OCI-LY1 (cell line): ENCODE measurements around the gene RPRML.

Source experiments
- H2AFZ ChIP-seq: fragments of 200-600 bp; sonication (generic), shearing (Covaris generic); 2 replicates; pipeline ENCODE4 v1.6.0; 2014; ENCODE audit warnings: antibody characterized with exemption, mild to moderate bottlenecking, low read length
- H3F3A ChIP-seq: fragments of 200-600 bp; sonication (generic), shearing (Covaris generic); 2 replicates; pipeline ENCODE4 v1.6.0; 2014; ENCODE audit warnings: mild to moderate bottlenecking, antibody characterized with exemption, low read length, moderate library complexity; ENCODE audit not compliant: insufficient read depth
- H3K27ac ChIP-seq: fragments of 200-600 bp; sonication (generic); 2 replicates; pipeline ENCODE4 v1.5.1; 2014; ENCODE audit warnings: low read length, mixed run types, mild to moderate bottlenecking, low read depth; ENCODE audit not compliant: poor library complexity, severe bottlenecking
- H3K27me3 ChIP-seq: fragments of 200-600 bp; sonication (generic); 2 replicates; pipeline ENCODE4 v1.6.0; 2014; ENCODE audit warnings: antibody characterized with exemption, mild to moderate bottlenecking, low read length, moderate library complexity; ENCODE audit not compliant: insufficient read depth
- H3K36me3 ChIP-seq: fragments of 200-600 bp; sonication (generic); 2 replicates; pipeline ENCODE4 v1.6.1; 2014; ENCODE audit warnings: mild to moderate bottlenecking, antibody characterized with exemption, low read length, moderate library complexity, mixed read lengths; ENCODE audit not compliant: insufficient read depth
- H3K4me1 ChIP-seq: fragments of 200-600 bp; sonication (generic); 2 replicates; pipeline ENCODE4 v1.5.1; 2014; ENCODE audit warnings: mild to moderate bottlenecking, low read length, moderate library complexity; ENCODE audit not compliant: insufficient read depth, severe bottlenecking
- H3K4me2 ChIP-seq: fragments of 200-600 bp; sonication (generic), shearing (Covaris generic); 2 replicates; pipeline ENCODE4 v1.6.1; 2014; ENCODE audit warnings: low read length
- H3K4me3 ChIP-seq: fragments of 200-600 bp; sonication (generic); 2 replicates; pipeline ENCODE4 v1.5.1; 2014; ENCODE audit warnings: low read length, low read depth, mild to moderate bottlenecking, mixed read lengths; ENCODE audit not compliant: poor library complexity, severe bottlenecking
- H3K79me2 ChIP-seq: fragments of 200-600 bp; shearing (Covaris generic); 2 replicates; pipeline ENCODE4 v1.6.1; 2016; ENCODE audit warnings: mixed run types, low read length, mixed read lengths; ENCODE audit not compliant: insufficient read depth
- H3K9ac ChIP-seq: fragments of 200-600 bp; sonication (generic), shearing (Covaris generic); 2 replicates; pipeline ENCODE4 v1.6.1; 2014; ENCODE audit warnings: mild to moderate bottlenecking, low read length, mixed read lengths
- H3K9me2 ChIP-seq: fragments of 200-600 bp; sonication (generic), shearing (Covaris generic); 2 replicates; pipeline ENCODE4 v1.6.1; 2014; ENCODE audit warnings: low read depth, mild to moderate bottlenecking, low read length, mixed read lengths
- H3K9me3 ChIP-seq: fragments of 200-600 bp; shearing (Covaris generic); 2 replicates; pipeline ENCODE4 v1.6.1; 2014; ENCODE audit warnings: low read length, mixed read lengths
- H4K20me1 ChIP-seq: fragments of 200-600 bp; sonication (generic), shearing (Covaris generic); 2 replicates; pipeline ENCODE4 v1.6.0; 2016; ENCODE audit warnings: mild to moderate bottlenecking, low read length; ENCODE audit not compliant: insufficient read depth
- CTCF ChIP-seq: fragments of 200-600 bp; sonication (generic), shearing (Covaris generic); IDR thresholded peaks from 2 replicates; pipeline ENCODE4 v1.5.1; 2017; ENCODE audit warnings: mild to moderate bottlenecking, antibody characterized with exemption, low read length, moderate library complexity, mixed read lengths
- EZH2 ChIP-seq: fragments of 200-600 bp; sonication (generic), shearing (Covaris generic); IDR thresholded peaks from 2 replicates; pipeline ENCODE4 v1.8.0; 2017; ENCODE audit warnings: borderline replicate concordance, mixed run types, mild to moderate bottlenecking, antibody characterized with exemption, low read length, moderate library complexity, mixed read lengths

Gene RPRML

DNA sequence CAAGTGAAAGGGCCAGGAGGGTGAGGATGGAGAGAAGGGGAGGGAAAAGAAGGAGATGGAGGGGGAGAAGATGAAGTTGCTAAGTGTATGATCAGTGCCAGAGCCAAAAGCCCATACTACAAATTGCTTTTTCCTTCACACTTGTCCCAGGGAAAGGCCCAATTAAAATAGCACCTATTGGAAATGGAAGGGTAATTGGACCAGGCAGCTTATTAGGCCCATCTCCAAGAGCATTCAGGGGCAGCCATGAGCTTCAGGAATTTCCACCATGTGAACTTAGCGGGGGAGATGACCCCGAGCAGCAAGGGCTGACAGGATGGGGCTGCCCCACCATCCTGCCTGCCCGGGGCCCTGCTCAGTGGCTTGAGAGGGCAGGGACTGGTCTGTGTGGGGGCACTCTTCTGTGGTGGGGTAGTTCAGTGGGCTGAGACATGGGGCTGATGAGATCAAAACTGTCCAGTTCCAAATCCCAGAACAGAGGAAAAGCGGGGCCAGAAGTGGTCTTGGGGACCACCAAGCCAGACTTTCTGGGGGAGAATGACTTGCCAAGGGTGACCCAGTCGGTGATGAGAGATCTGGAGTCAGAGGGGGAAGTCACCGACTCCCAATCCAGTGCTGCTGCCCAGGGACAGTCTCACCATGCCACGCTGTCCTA, 28.6 kb downstream of the RPRML start:
- H3F3A ChIP-seq = no peaks in the 10 kb centered on the region
- H3K9me3 ChIP-seq = no peaks in the 10 kb centered on the region
- no peaks in the 10 kb centered on the region for H4K20me1 ChIP-seq
- H3K27me3 ChIP-seq = no peaks in the 10 kb centered on the region
- no peak overlapping the region for H3K4me2 ChIP-seq
- TF ChIP-seq EZH2 (no peak), CTCF (no peak)
- H3K36me3 ChIP-seq = no peaks in the 10 kb centered on the region
- no peak overlapping the region for H3K9ac ChIP-seq
- H3K79me2 ChIP-seq = no peaks in the 10 kb centered on the region
- H3K4me3 ChIP-seq = no peak overlapping the region
- no peak overlapping the region for H2AFZ ChIP-seq
- H3K4me1 ChIP-seq = no peaks in the 10 kb centered on the region
- no peak overlapping the region for H3K27ac ChIP-seq
- no peaks in the 10 kb centered on the region for H3K9me2 ChIP-seq

DNA sequence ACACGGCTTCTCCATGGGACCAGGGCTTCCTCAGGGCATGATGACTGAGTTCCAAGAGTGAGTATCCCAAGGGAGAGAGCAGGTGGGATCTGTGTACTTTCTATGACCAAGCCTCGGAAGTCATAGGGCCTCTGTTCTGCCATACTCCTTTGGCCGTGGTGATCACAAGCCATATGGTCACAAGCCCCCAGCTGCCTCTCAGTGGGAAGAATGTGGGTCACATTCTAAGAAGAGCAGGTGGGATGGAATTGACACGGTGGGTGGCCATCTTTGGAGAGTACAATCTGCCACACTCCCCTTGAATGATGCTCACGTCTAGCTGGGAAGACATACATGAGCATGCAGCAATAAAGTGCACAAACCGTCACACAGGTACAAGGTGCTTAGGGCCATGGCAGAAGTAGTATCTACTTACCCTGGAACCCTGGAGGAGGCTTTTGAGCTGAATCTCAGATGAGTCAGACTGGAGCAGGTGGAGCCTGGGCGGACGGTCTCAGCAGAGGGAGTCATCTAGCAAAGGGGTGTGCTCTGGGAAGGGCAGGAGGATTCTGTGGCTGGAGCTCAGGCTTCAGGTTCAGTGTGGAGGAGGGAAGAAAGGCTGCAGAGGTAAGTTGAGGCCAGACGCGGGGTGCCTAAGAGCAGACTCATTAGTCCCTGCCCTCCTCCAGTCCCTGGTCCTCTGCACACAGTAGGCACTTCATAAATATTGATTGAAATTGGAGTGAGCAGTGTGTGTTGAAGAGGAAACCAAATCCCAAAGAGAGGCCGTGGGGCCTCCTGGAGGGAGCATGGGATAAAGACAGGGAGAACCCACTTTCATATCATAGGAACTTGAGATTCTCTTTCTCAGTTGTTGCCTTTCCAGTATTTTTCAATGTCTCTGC, 29.5 kb downstream of the RPRML start:
- H3K4me2 ChIP-seq = no peak overlapping the region
- no peak overlapping the region for H2AFZ ChIP-seq
- H3K4me3 ChIP-seq = no peak overlapping the region
- H3K9me2 ChIP-seq = no peaks in the 10 kb centered on the region
- no peaks in the 10 kb centered on the region for H3K27me3 ChIP-seq
- H4K20me1 ChIP-seq = no peaks in the 10 kb centered on the region
- no peak overlapping the region for H3K27ac ChIP-seq
- H3K9ac ChIP-seq = no peak overlapping the region
- H3K4me1 ChIP-seq = no peaks in the 10 kb centered on the region
- no peaks in the 10 kb centered on the region for H3F3A ChIP-seq
- H3K9me3 ChIP-seq = no peaks in the 10 kb centered on the region
- H3K79me2 ChIP-seq = no peaks in the 10 kb centered on the region
- TF ChIP-seq EZH2 (no peak), CTCF (no peak)
- H3K36me3 ChIP-seq = no peaks in the 10 kb centered on the region

DNA sequence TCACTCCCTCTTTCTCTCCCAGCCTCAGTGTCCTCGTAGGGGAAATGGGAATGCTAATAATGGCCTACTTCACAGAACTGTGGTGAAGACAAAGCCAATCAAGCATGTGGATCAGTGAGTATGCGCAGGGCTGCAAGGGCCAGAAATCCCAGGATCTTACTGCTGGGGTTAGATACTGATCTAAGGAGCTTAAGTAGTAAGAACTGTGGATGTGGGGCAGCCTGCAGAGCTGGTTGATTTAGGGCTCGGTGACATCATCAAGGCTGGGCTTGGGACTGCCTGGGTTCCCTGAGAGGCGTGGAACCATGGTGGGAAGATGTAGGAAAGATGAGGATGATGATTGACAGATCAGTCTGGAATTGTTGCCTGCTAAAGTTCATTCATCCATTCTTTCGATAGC, 30.5 kb downstream of the RPRML start:
- no peak for TF ChIP-seq CTCF
- no peak overlapping the region for H3K4me3 ChIP-seq
- H3K9me2 ChIP-seq = no peaks in the 10 kb centered on the region

More for the DNA sequence above, 30.5 kb downstream of the RPRML start:
- no peaks in the 10 kb centered on the region for H3K4me1 ChIP-seq
- H3K4me2 ChIP-seq = no peak overlapping the region
- no peaks in the 10 kb centered on the region for H3K36me3 ChIP-seq
- no peaks in the 10 kb centered on the region for H3F3A ChIP-seq
- no peaks in the 10 kb centered on the region for H3K9me3 ChIP-seq
- no peaks in the 10 kb centered on the region for H3K79me2 ChIP-seq
- no peaks in the 10 kb centered on the region for H3K27me3 ChIP-seq
- no peak overlapping the region for H2AFZ ChIP-seq
- no peak overlapping the region for H3K9ac ChIP-seq
- H3K27ac ChIP-seq = no peak overlapping the region
- no peaks in the 10 kb centered on the region for H4K20me1 ChIP-seq
